Vagina (tissue), 2 donors: ENCODE results near the gene MYH9. TPM values are rescaled to one million over a fixed set of nuclear protein-coding genes. Genes with fewer than 3 reads are reported as not detected.

Experiments used
- DNase-seq, 2 donors: peaks; one replicate each; pipeline ENCODE4 v3.0.0-alpha.2; 2017; ENCODE audit errors: extremely low spot score in 2 of 2
- H3K27ac ChIP-seq: fragments of 200-600 bp; sonication (generic); one replicate; pipeline ENCODE4 v1.5.1; 2019
- H3K27me3 ChIP-seq: fragments of 200-600 bp; sonication (generic); one replicate; pipeline ENCODE4 v1.5.1; 2019
- H3K36me3 ChIP-seq, 2 donors: fragments of 200-600 bp; sonication (generic); one replicate each; pipeline ENCODE4 v1.5.1; 2017 to 2019
- H3K4me1 ChIP-seq: fragments of 200-600 bp; sonication (generic); one replicate; pipeline ENCODE4 v1.5.1; 2019
- H3K4me3 ChIP-seq, 2 donors: fragments of 200-600 bp; sonication (generic); 1 replicate in 1 of 2; 2 replicates in 1 of 2; pipeline ENCODE4 v1.5.1; 2016 to 2019
- H3K9me3 ChIP-seq: fragments of 200-600 bp; sonication (generic); one replicate; pipeline ENCODE4 v1.5.1; 2019
- POLR2A ChIP-seq, 2 donors: fragments of 450-650 bp; IDR thresholded peaks; one replicate each; pipeline ENCODE4 v1.6.1; 2017; ENCODE audit warnings: antibody characterized with exemption in 2 of 2, mild to moderate bottlenecking in 2 of 2, moderate library complexity in 2 of 2
- POLR2AphosphoS5 ChIP-seq, 2 donors: sonication (generic); formaldehyde crosslinking; IDR thresholded peaks; one replicate each; pipeline ENCODE4 v1.9.0; 2017; ENCODE audit warnings: antibody characterized with exemption in 2 of 2, mild to moderate bottlenecking in 2 of 2, low read depth in 1 of 2; ENCODE audit not compliant: insufficient read depth in 1 of 2
- intact Hi-C: fragments of 100-400 bp; cut with DNase I; formaldehyde crosslinking; loops from one replicate; pipeline ENCODE4 v1.15.1; 2023
- total RNA-seq: library from RNA; depleted of rRNA; stranded (reverse); fragments of >200 nt; gene quantifications from one replicate; pipeline ENCODE4 v1.2.3, GENCODE V29; 2016
- TF ChIP-seq, protein P1 (sequence below), 3 experiments: fragments of 450-650 bp in 2 of 3; fragments of 200-600 bp in 1 of 3; sonication (generic) in 1 of 3; IDR thresholded peaks; one replicate each; pipeline ENCODE4 v1.5.1; 2017 to 2019; ENCODE audit warnings: antibody characterized with exemption in 3 of 3, mild to moderate bottlenecking in 2 of 3, moderate library complexity in 2 of 3

The MYH9 gene
- total RNA-seq, result 333 TPM

DNA sequence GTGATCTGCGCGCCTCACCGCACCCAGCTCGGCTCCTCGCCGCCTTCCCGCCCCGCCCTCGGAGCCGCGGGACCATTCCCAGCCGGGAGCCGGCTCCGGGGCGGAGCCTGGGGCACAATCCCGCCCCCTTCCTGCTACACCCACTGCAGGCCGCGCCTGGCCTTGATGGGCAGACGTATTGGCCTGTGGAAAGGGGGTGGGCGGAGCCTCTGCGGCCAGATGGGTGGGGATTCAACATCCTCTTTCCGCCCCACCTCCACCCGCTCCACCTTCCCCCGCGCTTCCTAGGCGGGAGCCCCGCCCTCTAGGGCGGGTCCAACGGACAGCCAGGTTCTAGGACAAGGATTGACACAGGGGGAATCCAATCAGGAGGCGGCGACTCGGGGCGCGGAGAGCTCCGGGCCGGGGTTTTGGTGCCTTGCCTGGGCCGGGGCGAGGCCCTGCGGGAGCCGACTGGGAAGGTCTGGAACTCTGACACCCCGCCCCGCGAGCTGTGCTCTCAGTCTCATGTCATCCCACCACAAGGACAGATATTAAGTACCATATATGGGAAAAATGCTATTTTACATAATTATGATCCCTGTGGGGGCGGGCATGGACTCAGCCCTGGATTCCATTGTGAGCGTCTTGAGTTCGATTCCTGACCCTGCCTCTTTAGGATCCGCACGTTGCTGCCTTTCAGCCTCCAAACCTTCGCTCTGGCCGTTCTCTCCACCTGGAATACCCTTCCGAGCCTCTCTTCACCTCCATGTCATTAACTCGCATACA, at the start of gene MYH9:
Gene MYH9 (minus strand): TSS at position 9 of the 768 bp plus-strand sequence. CDS start 38,731 bp downstream, outside the sequence.
- intact Hi-C loops, result loop anchor here (5.0 kb wide), 1 partner anchor 69 kb away; no protein-coding TSS in a partner anchor
- no peaks in the 10 kb centered on the region for H3K27me3 ChIP-seq
- peak within 1 kb of the TSS; percentile 98 to 100 for H3K4me3 ChIP-seq
- no peaks in the 10 kb centered on the region for H3K36me3 ChIP-seq
- H3K27ac ChIP-seq, result peak within 1 kb of the TSS; percentile 99
- DNase-seq, result peak in 1 of 2 donors; percentile 99
- H3K9me3 ChIP-seq, result no peaks in the 10 kb centered on the region
- peak; percentile 48 to 60 for TF ChIP-seq POLR2A (IDR thresholded peaks at IDR 0.05)
- TF ChIP-seq, protein P1, sequence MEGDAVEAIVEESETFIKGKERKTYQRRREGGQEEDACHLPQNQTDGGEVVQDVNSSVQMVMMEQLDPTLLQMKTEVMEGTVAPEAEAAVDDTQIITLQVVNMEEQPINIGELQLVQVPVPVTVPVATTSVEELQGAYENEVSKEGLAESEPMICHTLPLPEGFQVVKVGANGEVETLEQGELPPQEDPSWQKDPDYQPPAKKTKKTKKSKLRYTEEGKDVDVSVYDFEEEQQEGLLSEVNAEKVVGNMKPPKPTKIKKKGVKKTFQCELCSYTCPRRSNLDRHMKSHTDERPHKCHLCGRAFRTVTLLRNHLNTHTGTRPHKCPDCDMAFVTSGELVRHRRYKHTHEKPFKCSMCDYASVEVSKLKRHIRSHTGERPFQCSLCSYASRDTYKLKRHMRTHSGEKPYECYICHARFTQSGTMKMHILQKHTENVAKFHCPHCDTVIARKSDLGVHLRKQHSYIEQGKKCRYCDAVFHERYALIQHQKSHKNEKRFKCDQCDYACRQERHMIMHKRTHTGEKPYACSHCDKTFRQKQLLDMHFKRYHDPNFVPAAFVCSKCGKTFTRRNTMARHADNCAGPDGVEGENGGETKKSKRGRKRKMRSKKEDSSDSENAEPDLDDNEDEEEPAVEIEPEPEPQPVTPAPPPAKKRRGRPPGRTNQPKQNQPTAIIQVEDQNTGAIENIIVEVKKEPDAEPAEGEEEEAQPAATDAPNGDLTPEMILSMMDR (IDR thresholded peaks at IDR 0.05), result no peak
- peak; percentile 93 to 97 for TF ChIP-seq POLR2AphosphoS5 (IDR thresholded peaks at IDR 0.05; ENCODE audit: insufficient read depth in 1 of 2, low read depth in 1 of 2)
- H3K4me1 ChIP-seq, result peaks cover 37% of the 10 kb centered on the region

DNA sequence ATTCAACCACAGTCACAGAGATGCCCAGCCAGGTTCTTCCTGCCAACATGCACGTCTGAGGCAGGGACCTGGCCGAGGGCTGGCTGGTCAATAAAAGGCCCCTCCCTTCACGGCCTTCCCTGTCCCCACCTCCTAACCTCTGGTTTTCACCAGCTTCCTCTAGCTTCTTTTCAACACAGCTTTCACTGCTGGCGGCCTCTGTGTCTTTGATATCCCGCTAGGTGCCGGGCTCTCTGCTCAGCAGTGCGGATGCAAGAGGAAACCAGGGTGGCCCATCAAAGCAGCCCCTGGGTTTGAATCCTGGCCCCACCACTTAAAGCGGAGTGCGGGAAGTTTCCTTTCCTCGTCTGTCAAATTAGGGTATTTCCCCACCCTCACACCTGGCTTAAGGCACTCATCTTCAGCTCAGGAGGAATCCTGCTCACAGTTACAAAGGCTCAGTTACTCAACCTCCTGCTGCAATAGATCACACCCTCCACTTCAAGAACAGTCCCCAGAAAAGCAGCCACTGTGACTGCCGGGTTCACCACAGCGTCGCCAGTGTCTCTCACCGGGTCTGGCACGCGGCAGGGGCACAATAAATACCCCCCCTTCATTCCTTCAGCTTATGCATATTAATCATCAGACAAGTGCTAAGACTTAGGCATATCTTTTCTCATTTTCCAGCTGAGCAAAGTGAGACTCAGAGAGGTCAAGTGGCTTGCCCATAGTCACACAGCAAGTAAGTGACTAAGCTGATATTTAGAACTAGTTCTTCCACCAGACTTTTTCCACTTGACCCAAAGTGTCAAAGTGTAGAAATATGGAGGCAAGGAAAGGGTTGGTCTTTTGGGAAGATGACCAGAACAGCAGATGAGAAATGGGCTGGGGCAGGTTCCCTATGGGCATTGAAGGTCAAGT, 48.0 kb upstream of the MYH9 start:
- Histone ChIP-seq H3K4me1 (peaks cover 19% of the 10 kb centered on the region), H3K36me3 (no peaks in the 10 kb centered on the region), H3K4me3 (no peak overlapping the region), H3K27me3 (no peaks in the 10 kb centered on the region), H3K9me3 (no peaks in the 10 kb centered on the region), H3K27ac (peak overlapping the region; percentile 0)
- TF ChIP-seq POLR2A (IDR thresholded peaks at IDR 0.05) (no peak), POLR2AphosphoS5 (IDR thresholded peaks at IDR 0.05; ENCODE audit: insufficient read depth in 1 of 2, low read depth in 1 of 2) (no peak)
- TF ChIP-seq, protein P1 (IDR thresholded peaks at IDR 0.05), result no peak
- intact Hi-C loops, result no loop called here
- DNase-seq, result no peak

DNA sequence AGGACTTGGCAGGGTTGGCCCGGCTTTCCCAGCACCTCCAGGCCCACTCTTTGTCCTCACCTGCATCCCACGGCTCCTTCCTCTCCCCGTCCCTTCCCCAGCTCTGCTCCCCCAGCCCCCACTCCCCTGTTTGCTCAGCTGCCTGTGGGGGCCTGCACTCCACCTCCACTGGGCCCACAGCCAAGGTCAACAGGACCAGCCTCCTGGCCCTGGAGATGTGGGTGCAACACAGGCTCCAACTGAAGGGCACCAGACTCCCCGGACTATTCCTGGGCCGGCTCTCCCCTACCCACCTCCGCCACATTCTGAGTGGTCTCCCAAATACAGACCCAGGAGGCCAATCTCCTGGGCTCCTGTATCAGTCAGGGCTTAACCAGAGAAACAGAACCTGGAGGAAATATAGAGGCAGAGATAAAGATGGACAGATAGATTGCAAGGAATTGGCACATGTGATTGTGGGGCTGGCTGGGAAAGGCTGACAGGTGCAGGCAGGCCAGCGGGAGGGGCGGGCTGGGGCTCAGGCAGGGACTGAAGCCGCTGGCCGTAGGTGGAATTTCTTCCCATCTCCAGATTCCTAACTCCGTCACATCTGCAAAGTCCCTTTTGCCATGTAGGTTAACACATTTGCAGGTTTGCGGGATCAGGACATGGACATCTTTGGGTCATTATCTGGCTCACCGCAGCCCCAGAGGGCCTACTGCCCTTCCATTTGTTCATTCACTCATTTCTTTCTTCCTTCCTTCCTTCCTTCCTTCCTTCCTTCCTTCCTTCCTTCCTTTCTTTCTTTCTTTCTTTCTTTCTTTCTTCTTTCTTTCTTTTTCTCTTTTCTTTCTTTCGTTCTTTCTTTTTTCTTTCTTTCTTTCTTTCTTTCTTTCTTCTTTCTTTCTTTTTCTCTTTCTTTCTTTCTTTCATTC, 45.8 kb upstream of the MYH9 start:
- no peaks in the 10 kb centered on the region for H3K36me3 ChIP-seq
- peaks cover 13% of the 10 kb centered on the region for H3K4me1 ChIP-seq
- intact Hi-C loops, result no loop called here
- no peaks in the 10 kb centered on the region for H3K9me3 ChIP-seq
- TF ChIP-seq POLR2A (IDR thresholded peaks at IDR 0.05), result no peak
- TF ChIP-seq, protein P1 (IDR thresholded peaks at IDR 0.05), result no peak
- TF ChIP-seq POLR2AphosphoS5 (IDR thresholded peaks at IDR 0.05; ENCODE audit: insufficient read depth in 1 of 2, low read depth in 1 of 2), result no peak
- H3K27me3 ChIP-seq, result no peaks in the 10 kb centered on the region
- no peak overlapping the region for H3K27ac ChIP-seq
- DNase-seq, result no peak
- no peak overlapping the region for H3K4me3 ChIP-seq

DNA sequence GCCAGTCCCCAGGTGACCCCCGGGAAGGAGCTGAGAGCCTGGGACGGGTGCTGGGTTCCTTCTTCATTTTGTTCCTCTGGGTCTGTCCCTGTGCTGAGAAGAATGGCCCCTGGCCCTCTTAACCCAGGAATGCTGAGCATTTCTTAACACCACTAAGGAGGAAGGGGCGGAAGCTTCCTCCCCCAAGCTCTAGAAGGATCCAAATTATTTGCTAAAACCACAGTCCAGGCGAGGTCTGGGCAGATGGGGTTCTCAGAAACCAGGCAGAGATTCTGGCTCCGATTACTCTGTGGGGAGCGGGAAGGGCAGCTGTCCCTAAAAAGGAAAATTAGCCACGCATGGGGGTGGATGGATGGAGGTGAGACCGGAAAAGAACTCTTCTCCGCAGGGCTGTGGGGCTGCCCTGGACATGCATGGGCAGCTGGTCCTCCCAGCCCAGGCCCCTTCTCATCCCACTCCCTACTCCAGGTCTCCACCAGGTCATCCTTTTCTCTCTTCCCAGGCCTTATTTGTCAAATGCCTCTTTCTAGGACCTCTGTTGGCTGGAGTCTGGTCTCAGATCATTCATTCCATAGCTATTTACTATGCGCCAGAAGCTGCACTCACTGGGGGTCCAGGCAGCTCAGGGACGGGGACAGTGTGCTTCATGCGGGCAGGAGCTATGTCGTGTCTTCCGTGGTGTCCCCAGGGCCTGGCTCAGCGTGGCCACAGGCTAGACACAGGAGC, 45.0 kb upstream of the MYH9 start:
- Histone ChIP-seq H3K4me1 (peaks cover 13% of the 10 kb centered on the region), H3K4me3 (no peak overlapping the region), H3K9me3 (no peaks in the 10 kb centered on the region), H3K36me3 (no peaks in the 10 kb centered on the region), H3K27ac (no peak overlapping the region), H3K27me3 (no peaks in the 10 kb centered on the region)
- TF ChIP-seq, protein P1 (IDR thresholded peaks at IDR 0.05), result no peak
- TF ChIP-seq POLR2AphosphoS5 (IDR thresholded peaks at IDR 0.05; ENCODE audit: insufficient read depth in 1 of 2, low read depth in 1 of 2), result no peak
- no peak for TF ChIP-seq POLR2A (IDR thresholded peaks at IDR 0.05)
- intact Hi-C loops, result no loop called here
- DNase-seq, result no peak
